SK-N-SH treated with all-trans-retinoic acid at 6 μM for 48 hours (cell line): ENCODE data around the gene EDIL3.

Experiments
- ATAC-seq: fragments of 200-7000 bp; cut with Tn5 transposase; 3 replicates; pipeline ENCODE4 v1.9.1; 2020; ENCODE audit warnings: mild to moderate bottlenecking, moderate library complexity
- ARNTL ChIP-seq: fragments of 450-650 bp; formaldehyde crosslinking; IDR thresholded peaks from 2 replicates; pipeline ENCODE4 v1.5.0; 2020; ENCODE audit warnings: low read depth, mild to moderate bottlenecking, moderate library complexity, borderline replicate concordance
- BACH2 ChIP-seq: fragments of 250-450 bp; sonication (Bioruptor Pico); IDR thresholded peaks from 2 replicates; pipeline ENCODE4 v1.9.0; 2021; ENCODE audit warnings: mild to moderate bottlenecking, borderline replicate concordance
- CREB5 ChIP-seq: fragments of 250-450 bp; sonication (Bioruptor Pico); IDR thresholded peaks from 2 replicates; pipeline ENCODE4 v1.5.1; 2020; ENCODE audit warnings: low read depth, mild to moderate bottlenecking, moderate library complexity
- CSDC2 ChIP-seq: fragments of 250-450 bp; sonication (Bioruptor Pico); IDR thresholded peaks from 2 replicates; pipeline ENCODE4 v1.5.0; 2020; ENCODE audit warnings: mild to moderate bottlenecking, moderate library complexity
- ESRRG ChIP-seq: fragments of 250-450 bp; sonication (Bioruptor Pico); IDR thresholded peaks from 2 replicates; pipeline ENCODE4 v1.6.1; 2021; ENCODE audit warnings: mild to moderate bottlenecking
- GLIS3 ChIP-seq: fragments of 250-450 bp; sonication (Bioruptor Pico); IDR thresholded peaks from 2 replicates; pipeline ENCODE4 v1.5.0; 2020; ENCODE audit warnings: mild to moderate bottlenecking, moderate library complexity
- ISL1 ChIP-seq: fragments of 250-450 bp; sonication (Bioruptor Pico); IDR thresholded peaks from 2 replicates; pipeline ENCODE4 v2.1.2; 2022; ENCODE audit warnings: mild to moderate bottlenecking, moderate library complexity
- OSR1 ChIP-seq: fragments of 250-450 bp; sonication (Bioruptor Pico); IDR thresholded peaks from 2 replicates; pipeline ENCODE4 v1.8.0; 2022; ENCODE audit warnings: moderate library complexity, mild to moderate bottlenecking, inconsistent platforms
- PATZ1 ChIP-seq: fragments of 250-450 bp; sonication (Bioruptor Pico); IDR thresholded peaks from 2 replicates; pipeline ENCODE4 v1.8.0; 2020; ENCODE audit warnings: mild to moderate bottlenecking, moderate library complexity, borderline replicate concordance
- POU6F1 ChIP-seq: fragments of 250-450 bp; sonication (Bioruptor Pico); IDR thresholded peaks from 2 replicates; pipeline ENCODE4 v1.8.0; 2021; ENCODE audit warnings: low read depth, mild to moderate bottlenecking, moderate library complexity, borderline replicate concordance
- PPARA ChIP-seq: fragments of 250-450 bp; sonication (Bioruptor Pico); IDR thresholded peaks from 2 replicates; pipeline ENCODE4 v1.5.0; 2020; ENCODE audit warnings: mild to moderate bottlenecking, borderline replicate concordance
- RARB ChIP-seq: fragments of 250-450 bp; sonication (Bioruptor Pico); IDR thresholded peaks from 2 replicates; pipeline ENCODE4 v1.8.0; 2021; ENCODE audit warnings: mild to moderate bottlenecking, moderate library complexity
- SNAI2 ChIP-seq: fragments of 250-450 bp; sonication (Bioruptor Pico); IDR thresholded peaks from 2 replicates; pipeline ENCODE4 v1.5.0; 2020; ENCODE audit warnings: mild to moderate bottlenecking, moderate library complexity
- TCF4 ChIP-seq: fragments of 250-450 bp; sonication (Bioruptor Pico); IDR thresholded peaks from 2 replicates; pipeline ENCODE4 v1.8.0; 2021; ENCODE audit warnings: mild to moderate bottlenecking, moderate library complexity, borderline replicate concordance
- TOX ChIP-seq: fragments of 250-450 bp; sonication (Bioruptor Pico); IDR thresholded peaks from 2 replicates; pipeline ENCODE4 v1.8.0; 2021; ENCODE audit warnings: mild to moderate bottlenecking, moderate library complexity, borderline replicate concordance
- TSHZ2 ChIP-seq: fragments of 250-450 bp; sonication (Bioruptor Pico); IDR thresholded peaks from 2 replicates; pipeline ENCODE4 v1.5.0; 2020; ENCODE audit warnings: mild to moderate bottlenecking, moderate library complexity
- ZC3H10 ChIP-seq: fragments of 250-450 bp; sonication (Bioruptor Pico); IDR thresholded peaks from 2 replicates; pipeline ENCODE4 v1.5.1; 2021; ENCODE audit warnings: mild to moderate bottlenecking, moderate library complexity
- ZFP3 ChIP-seq: fragments of 250-450 bp; sonication (Bioruptor Pico); IDR thresholded peaks from 2 replicates; pipeline ENCODE4 v1.5.0; 2020; ENCODE audit warnings: mild to moderate bottlenecking, moderate library complexity
- ZFP30 ChIP-seq: fragments of 450-650 bp; formaldehyde crosslinking; IDR thresholded peaks from 2 replicates; pipeline ENCODE4 v1.5.0; 2022; ENCODE audit warnings: mild to moderate bottlenecking, moderate library complexity
- ZNF565 ChIP-seq: fragments of 450-650 bp; formaldehyde crosslinking; conservative IDR thresholded peaks from 2 replicates; pipeline ENCODE4 v1.5.0; 2020; ENCODE audit warnings: low read depth, mild to moderate bottlenecking, moderate library complexity
- ZNF8 ChIP-seq: fragments of 450-650 bp; formaldehyde crosslinking; IDR thresholded peaks from 2 replicates; pipeline ENCODE4 v1.5.0; 2020; ENCODE audit warnings: mild to moderate bottlenecking, moderate library complexity

Gene EDIL3

GRCh38 chr5:84260140-84260539 lies 124.5 kb downstream of the EDIL3 start:
- TF ChIP-seq OSR1 (CRISPR knock-in tag) (no peak), CSDC2 (CRISPR knock-in tag) (no peak), TOX (CRISPR knock-in tag) (no peak), ZNF8 (CRISPR knock-in tag) (no peak), ZNF565 (CRISPR knock-in tag) (no peak)
- TF ChIP-seq, all 23 proteins: peak for 0
- no peak for ATAC-seq

GRCh38 chr5:84259283-84260045 lies 125.2 kb downstream of the EDIL3 start:
- TF ChIP-seq ZNF565 (CRISPR knock-in tag), result no peak
- TF ChIP-seq RARB (CRISPR knock-in tag), result no peak
- TF ChIP-seq PATZ1 (CRISPR knock-in tag), result no peak
- ATAC-seq, result peak; percentile 30; the same call in 2 of the 3 replicates

- ATAC-seq, result no peak
- TF ChIP-seq ZFP3 (no peak), PPARA (CRISPR knock-in tag) (no peak), ZNF565 (CRISPR knock-in tag) (no peak), GLIS3 (no peak), OSR1 (CRISPR knock-in tag) (no peak), ARNTL (CRISPR knock-in tag) (no peak), ISL1 (no peak), ZFP30 (no peak), CREB5 (CRISPR knock-in tag) (no peak), ZC3H10 (CRISPR knock-in tag) (no peak), TSHZ2 (no peak), POU6F1 (CRISPR knock-in tag) (no peak), TCF4 (no peak), TOX (CRISPR knock-in tag) (no peak), SNAI2 (no peak), BACH2 (CRISPR knock-in tag) (no peak), ESRRG (CRISPR knock-in tag) (no peak), ZNF8 (CRISPR knock-in tag) (no peak), PATZ1 (CRISPR knock-in tag) (no peak), RARB (CRISPR knock-in tag) (no peak)
Measured at GRCh38 chr5:84257061-84257460, 127.6 kb downstream of the EDIL3 start.
